Naive B cell (primary cell): ENCODE results near the gene DPYSL5. TPM values are rescaled to one million over a fixed set of nuclear protein-coding genes. Genes with fewer than 3 reads are reported as not detected.

Experiments
- ATAC-seq, 2 donors: fragments of 150-1000 bp; cut with Tn5 transposase; 2 replicates each; pipeline ENCODE4 v1.10.0; 2021; ENCODE audit warnings: low read depth in 2 of 2, mild to moderate bottlenecking in 2 of 2, moderate library complexity in 2 of 2
- DNase-seq: peaks from one replicate; pipeline ENCODE4 v3.0.0; 2022
- H3K27ac Mint-ChIP-seq, 6 donors: one replicate each; pipeline ENCODE4 v1.8.0; 2020 to 2022; ENCODE audit warnings: mild to moderate bottlenecking in 6 of 6, mixed read lengths in 6 of 6, moderate library complexity in 5 of 6, inconsistent platforms in 2 of 6
- H3K27me3 Mint-ChIP-seq, 3 donors: one replicate each; pipeline ENCODE4 v1.8.0; 2021 to 2022; ENCODE audit warnings: mixed read lengths in 3 of 3, mild to moderate bottlenecking in 1 of 3
- H3K36me3 Mint-ChIP-seq, 2 donors: one replicate each; pipeline ENCODE4 v1.8.0; 2020 to 2022; ENCODE audit warnings: mixed read lengths in 2 of 2, inconsistent platforms in 1 of 2, mild to moderate bottlenecking in 1 of 2
- H3K4me1 Mint-ChIP-seq, 3 donors: one replicate each; pipeline ENCODE4 v1.8.0; 2020 to 2022; ENCODE audit warnings: mixed read lengths in 3 of 3, inconsistent platforms in 1 of 3, mild to moderate bottlenecking in 1 of 3, moderate library complexity in 1 of 3
- H3K4me3 Mint-ChIP-seq, 8 donors: one replicate each; pipeline ENCODE4 v1.8.0; 2020 to 2022; ENCODE audit warnings: mild to moderate bottlenecking in 8 of 8, mixed read lengths in 8 of 8, moderate library complexity in 8 of 8, inconsistent platforms in 2 of 8
- H3K9me3 Mint-ChIP-seq, 7 donors: one replicate each; pipeline ENCODE4 v1.8.0; 2020 to 2022; ENCODE audit warnings: mixed read lengths in 7 of 7, mild to moderate bottlenecking in 5 of 7, inconsistent platforms in 2 of 7, moderate library complexity in 1 of 7
- polyA plus RNA-seq, 6 donors: library from polyadenylated mRNA; unstranded; fragments of 300-500 nt; fragmentation: Illumina TruSeq; gene quantifications; one replicate each; pipeline ENCODE4 v1.2.3, GENCODE V29; 2021; ENCODE audit warnings: low read depth in 6 of 6

DPYSL5 gene
- polyA plus RNA-seq, 6 donors from 2014 or later = not detected

DNA sequence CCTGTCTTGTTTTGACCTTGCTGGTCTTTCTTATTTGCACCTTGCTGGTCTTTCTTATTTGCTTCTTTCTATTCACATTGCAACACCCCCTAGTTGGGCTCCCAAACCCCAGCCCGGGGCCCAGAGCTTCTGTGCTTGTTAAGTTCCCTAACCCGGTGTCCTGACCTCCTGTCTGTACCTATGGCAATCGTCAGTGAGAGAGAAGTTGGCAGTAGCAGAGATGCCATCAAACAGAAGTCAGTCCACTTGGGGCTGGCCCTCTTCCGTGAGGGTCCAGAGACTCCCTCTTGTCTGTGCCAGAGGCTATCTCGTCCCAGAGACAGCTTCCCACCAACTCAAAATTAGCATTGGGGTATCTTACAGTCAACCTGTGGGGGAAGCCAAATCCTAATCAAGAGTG is 55.7 kb downstream of the DPYSL5 start:
- Mint-ChIP-seq H3K4me1 (no peaks in the 10 kb centered on the region), H3K36me3 (no peaks in the 10 kb centered on the region), H3K4me3 (no peak overlapping the region), H3K27me3 (peaks cover 6 to 25% (median 17%) of the 10 kb centered on the region in 3 donors), H3K9me3 (no peaks in the 10 kb centered on the region), H3K27ac (peak overlapping the region in 1 of 6 donors; percentile 69)
- no peak for DNase-seq
- no peak for ATAC-seq

DNA sequence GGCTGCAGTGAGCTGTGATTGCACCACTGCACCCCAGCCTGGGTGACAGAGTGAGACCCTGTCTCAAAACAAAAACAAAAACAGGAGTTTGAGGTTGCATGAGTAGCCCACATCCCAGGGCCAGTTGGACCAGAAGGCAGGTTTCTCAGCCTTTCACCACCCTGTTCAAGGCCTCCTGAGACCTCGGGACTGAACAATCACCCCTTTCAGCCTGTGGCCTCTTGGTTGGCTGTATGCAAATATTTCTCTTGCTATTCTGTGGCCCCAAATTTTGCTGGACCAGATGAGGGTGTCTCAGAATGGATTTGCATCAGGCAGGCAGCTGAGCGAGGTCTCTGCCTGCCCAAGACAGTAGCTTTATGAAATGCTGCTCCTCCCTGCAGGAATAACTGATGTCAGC is 56.9 kb downstream of the DPYSL5 start:
- no peak for DNase-seq
- Mint-ChIP-seq H3K9me3 (peaks cover 0 to 2% (median 0%) of the 10 kb centered on the region in 7 donors), H3K36me3 (no peaks in the 10 kb centered on the region), H3K4me1 (no peaks in the 10 kb centered on the region), H3K4me3 (no peak overlapping the region), H3K27me3 (peaks cover 6 to 25% (median 17%) of the 10 kb centered on the region in 3 donors), H3K27ac (peak overlapping the region in 1 of 6 donors; percentile 9)
- no peak for ATAC-seq

DNA sequence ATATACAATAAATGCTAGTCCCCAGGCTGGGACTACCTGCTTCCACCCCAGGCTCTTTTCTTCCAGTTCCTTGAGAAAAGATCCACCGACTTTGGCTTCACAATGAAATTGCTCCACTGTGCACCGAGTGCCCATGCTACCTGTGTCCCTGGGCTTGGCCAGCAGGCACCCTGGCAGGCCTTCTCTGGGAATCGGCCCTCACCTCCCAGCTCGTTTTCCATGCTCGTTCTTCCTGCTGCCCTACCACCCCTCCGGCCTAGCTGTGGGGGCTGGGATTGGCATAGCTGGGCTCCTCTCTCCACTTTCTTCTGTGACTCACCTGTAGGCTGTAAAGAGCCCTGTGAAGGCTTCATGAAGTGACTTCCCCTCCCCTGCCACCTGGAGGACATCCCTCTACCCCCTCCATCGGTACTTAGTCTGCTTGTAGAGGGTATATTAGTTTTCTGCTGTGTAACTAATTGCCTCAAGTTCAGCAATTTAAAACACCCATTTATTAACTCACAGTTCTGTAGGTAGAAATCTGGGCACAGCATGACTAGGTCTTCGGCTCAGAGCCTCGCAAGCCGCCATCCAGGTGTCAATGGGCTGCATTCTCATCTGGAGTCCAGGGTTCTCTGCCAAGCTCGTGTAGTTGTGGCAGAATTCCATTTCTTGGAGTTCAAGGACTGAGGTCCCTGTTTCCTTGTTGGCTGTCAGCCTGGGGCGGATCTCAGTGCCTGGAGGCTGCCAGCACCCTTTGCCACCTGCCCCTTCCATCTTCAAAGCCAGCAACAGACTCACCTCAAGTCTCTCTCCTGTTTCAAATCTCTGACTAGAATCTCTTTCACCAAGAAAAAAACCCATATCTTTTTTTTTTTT is 57.6 kb downstream of the DPYSL5 start:
- Mint-ChIP-seq H3K27ac (no peak overlapping the region), H3K4me3 (no peak overlapping the region), H3K4me1 (no peaks in the 10 kb centered on the region), H3K9me3 (peaks cover 0 to 7% (median 0%) of the 10 kb centered on the region in 7 donors), H3K27me3 (peaks cover 14 to 32% (median 17%) of the 10 kb centered on the region in 3 donors), H3K36me3 (no peaks in the 10 kb centered on the region)
- DNase-seq (no peak), ATAC-seq (no peak)

DNA sequence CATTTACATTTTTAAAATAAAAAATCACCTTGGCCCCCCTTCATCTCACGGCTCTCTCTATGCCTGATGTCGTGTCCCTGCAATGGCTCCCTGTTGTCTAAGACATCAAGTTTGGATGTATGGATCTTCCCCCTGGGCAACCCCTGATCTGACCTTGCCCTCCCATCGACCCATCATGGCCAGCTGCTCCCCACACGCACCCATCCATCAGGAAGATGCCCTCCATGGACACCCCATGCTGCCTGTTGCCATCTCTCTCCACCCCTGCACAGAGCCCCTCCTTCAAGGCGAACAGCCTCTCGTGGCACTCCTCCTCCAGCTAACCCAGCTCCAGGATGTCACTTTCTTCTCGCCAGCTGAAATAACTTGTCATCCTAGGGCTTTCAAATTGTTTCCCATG is 59.5 kb downstream of the DPYSL5 start:
- peaks cover 17 to 43% (median 20%) of the 10 kb centered on the region in 3 donors for H3K27me3 Mint-ChIP-seq
- H3K27ac Mint-ChIP-seq = no peak overlapping the region
- no peaks in the 10 kb centered on the region for H3K36me3 Mint-ChIP-seq
- H3K4me1 Mint-ChIP-seq = no peaks in the 10 kb centered on the region
- no peak overlapping the region for H3K4me3 Mint-ChIP-seq
- H3K9me3 Mint-ChIP-seq = peaks cover 0 to 7% (median 0%) of the 10 kb centered on the region in 7 donors
- DNase-seq = no peak
- ATAC-seq = no peak

DNA sequence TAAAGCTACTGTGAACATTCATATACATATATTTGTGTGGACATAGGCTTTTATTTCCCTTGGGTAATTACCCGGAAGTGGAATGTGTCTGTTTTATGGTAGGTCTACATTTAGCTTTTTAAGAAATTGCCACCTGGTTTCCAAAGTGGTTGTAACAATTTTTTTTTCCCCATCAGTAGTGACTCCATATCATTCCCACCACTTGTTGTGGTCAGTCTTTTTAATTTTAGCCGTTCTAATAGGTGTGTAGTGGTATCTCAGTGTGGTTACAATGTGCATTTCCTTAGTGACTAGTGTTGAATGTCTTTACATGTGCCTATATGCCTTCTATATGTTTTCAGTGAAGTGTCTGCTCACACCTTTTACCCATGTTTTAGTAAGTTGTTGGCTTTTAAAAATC is 62.2 kb downstream of the DPYSL5 start:
- no peak for DNase-seq
- no peak overlapping the region for H3K4me3 Mint-ChIP-seq
- no peak for ATAC-seq
- H3K36me3 Mint-ChIP-seq = no peaks in the 10 kb centered on the region
- H3K27ac Mint-ChIP-seq = no peak overlapping the region
- no peaks in the 10 kb centered on the region for H3K4me1 Mint-ChIP-seq
- peaks cover 0 to 7% (median 0%) of the 10 kb centered on the region in 7 donors for H3K9me3 Mint-ChIP-seq
- H3K27me3 Mint-ChIP-seq = peaks cover 26 to 41% (median 27%) of the 10 kb centered on the region in 3 donors

DNA sequence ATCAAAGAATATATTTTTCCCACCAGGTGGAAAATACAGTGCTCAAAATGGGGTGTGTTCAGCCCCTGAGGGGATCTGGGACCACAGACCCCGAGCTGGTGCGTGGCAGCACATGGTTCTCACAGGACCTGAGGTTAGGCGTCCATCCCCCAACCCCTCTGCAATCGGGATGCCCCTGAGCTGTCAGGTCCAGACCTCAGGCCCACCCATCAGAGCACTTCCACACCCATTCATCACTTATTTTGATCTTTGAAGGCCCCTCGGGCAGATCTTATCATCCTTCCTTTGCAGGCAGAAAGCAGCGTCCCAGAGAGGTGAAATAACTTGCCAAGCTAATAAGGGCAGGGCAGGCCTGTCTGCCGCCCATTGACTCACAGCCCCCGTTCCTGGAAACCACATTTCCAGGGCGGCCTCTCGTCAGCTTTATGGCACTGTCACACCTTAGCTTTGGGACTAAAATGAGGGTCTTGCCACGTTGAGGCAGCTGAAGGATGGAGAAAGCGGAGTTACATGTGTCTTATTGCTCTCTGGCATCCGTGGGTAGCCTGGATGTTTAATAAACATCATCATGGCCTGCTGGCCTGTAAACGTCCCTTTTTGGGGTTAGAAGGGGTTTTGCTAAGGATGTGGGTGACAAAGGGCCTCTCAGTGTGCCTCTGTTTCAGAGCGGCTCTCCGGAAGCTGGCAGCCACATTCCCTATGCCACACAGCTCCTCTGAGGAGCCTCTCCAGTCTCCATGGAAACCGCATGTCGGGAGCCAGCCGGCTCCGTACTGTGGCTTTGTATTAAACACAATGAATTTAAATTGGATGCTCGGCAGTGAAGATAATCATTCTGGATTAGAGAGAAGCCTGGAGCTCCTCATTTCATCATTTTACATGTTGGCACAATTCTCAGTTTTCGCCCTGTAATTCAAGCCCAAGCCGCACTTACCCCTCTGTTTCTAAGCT is 64.3 kb downstream of the DPYSL5 start:
- Mint-ChIP-seq H3K27ac (no peak overlapping the region), H3K4me1 (no peaks in the 10 kb centered on the region), H3K27me3 (peaks cover 18 to 33% (median 26%) of the 10 kb centered on the region in 3 donors), H3K36me3 (no peaks in the 10 kb centered on the region), H3K9me3 (peaks cover 0 to 7% (median 0%) of the 10 kb centered on the region in 7 donors), H3K4me3 (no peak overlapping the region)
- DNase-seq = no peak
- no peak for ATAC-seq

DNA sequence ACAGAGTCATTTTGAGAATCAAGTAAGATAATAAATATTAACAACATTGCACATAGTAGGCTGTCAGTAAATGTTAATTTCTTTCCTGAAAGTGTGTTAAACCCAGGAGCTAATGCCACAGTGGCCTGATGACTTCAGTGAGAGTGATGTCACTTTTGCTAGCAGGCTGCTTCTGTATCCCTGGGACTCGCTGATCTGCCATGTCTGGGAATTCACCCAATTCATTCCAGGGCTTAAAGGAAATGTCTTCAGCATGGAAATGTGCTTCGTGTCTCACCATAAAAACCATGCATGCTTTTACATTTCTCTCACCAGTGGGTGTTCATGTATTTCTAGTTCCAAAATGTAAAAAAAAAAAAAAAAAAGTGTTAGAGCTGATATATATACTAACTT is 65.7 kb downstream of the DPYSL5 start:
- H3K4me1 Mint-ChIP-seq = no peaks in the 10 kb centered on the region
- peak overlapping the region in 1 of 8 donors; percentile 13 for H3K4me3 Mint-ChIP-seq
- H3K27ac Mint-ChIP-seq = no peak overlapping the region
- no peaks in the 10 kb centered on the region for H3K36me3 Mint-ChIP-seq
- ATAC-seq (no peak), DNase-seq (no peak)
- H3K9me3 Mint-ChIP-seq = peaks cover 0 to 7% (median 0%) of the 10 kb centered on the region in 7 donors
- peaks cover 9 to 27% (median 25%) of the 10 kb centered on the region in 3 donors for H3K27me3 Mint-ChIP-seq

DNA sequence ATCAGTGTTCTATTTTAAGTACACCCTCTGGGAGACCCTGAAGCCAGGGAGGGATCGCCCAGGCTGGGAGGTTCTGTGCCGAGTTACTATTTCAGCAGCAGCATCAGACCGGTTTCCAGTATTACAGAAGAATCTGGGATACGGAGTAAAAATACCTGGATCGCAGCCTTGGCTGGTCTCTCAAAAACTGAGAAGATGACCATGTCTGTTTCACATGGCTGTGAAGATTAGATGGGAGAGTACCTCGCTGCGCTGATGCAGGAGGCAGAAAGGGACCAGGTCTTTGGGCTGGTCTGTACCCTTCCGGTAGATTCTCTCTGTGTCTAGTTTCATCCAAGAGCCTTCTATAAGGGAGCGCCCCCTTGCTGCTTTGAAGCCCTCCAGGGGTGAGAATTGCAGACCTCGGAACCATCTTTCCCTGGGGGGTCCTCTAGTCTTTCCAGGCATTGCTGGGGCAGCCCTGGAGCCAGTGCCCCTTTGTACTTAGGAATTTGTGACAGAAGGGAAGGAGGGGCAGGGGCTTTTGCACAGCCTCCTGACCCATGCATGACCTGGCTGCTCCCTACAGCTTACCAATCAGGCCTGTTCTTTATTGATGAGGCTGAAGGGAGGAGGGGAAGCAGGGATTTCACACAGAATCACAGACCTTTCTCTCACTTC is 66.2 kb downstream of the DPYSL5 start:
- no peak overlapping the region for H3K27ac Mint-ChIP-seq
- peaks cover 0 to 7% (median 0%) of the 10 kb centered on the region in 7 donors for H3K9me3 Mint-ChIP-seq
- no peak for ATAC-seq
- H3K4me3 Mint-ChIP-seq = no peak overlapping the region
- H3K27me3 Mint-ChIP-seq = peaks cover 9 to 30% (median 27%) of the 10 kb centered on the region in 3 donors
- H3K36me3 Mint-ChIP-seq = no peaks in the 10 kb centered on the region
- DNase-seq = no peak
- H3K4me1 Mint-ChIP-seq = no peaks in the 10 kb centered on the region

DNA sequence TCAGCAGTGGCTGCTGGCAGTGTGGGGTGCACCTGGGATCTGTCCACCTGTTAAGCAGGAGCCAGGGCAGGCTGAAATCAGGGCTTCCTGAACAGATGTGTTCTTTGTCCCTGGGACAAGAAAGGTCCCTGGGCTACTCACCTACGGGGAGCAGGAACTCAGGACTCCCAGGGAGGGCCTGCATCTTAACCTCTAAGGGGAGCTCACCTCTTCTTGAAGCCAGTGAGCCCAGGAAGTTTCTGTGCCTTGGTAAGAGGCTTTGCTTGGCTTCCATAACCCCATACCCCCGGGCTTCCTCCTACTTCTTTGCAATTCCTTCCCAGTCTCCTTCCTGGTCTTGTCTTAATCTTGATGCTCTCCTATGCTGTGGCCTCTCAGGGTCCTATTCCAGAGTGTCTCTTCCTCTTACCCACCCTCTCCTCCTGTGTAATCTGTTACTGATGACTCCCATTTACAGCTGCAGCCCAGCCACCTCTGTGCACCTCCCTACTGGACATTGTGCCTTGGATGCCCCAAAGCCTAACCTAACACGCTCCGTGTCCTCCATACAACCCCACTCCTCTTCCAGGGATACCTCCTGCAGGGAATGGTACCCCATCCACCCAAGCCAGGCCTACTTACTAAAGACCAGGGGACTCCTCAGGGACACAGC is 66.9 kb downstream of the DPYSL5 start:
- ATAC-seq (no peak), DNase-seq (no peak)
- no peak overlapping the region for H3K4me3 Mint-ChIP-seq
- H3K9me3 Mint-ChIP-seq = peaks cover 0 to 5% (median 0%) of the 10 kb centered on the region in 7 donors
- H3K27ac Mint-ChIP-seq = no peak overlapping the region
- H3K27me3 Mint-ChIP-seq = peaks cover 9 to 37% (median 27%) of the 10 kb centered on the region in 3 donors
- H3K36me3 Mint-ChIP-seq = no peaks in the 10 kb centered on the region
- H3K4me1 Mint-ChIP-seq = no peaks in the 10 kb centered on the region

DNA sequence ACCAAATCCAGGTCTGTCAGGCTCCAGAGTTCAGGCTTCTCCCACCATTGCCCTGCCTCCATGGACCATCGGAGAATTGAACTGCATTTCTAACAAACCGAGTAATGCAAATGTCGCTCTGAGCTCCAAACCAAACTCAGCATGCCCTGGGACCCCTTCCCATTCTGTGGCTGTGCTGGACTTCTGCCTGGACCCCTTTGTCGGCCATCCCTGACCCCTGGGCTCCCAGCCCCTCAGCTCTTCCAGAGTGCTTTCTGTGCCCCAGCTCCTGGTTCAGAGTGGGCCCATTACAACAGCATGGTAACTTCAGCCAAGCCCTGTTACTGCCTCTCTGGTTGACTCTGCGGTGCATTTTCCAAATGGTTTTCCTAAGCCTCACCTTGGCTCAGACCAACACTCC is 67.4 kb downstream of the DPYSL5 start:
- H3K9me3 Mint-ChIP-seq = no peaks in the 10 kb centered on the region
- no peaks in the 10 kb centered on the region for H3K36me3 Mint-ChIP-seq
- H3K4me1 Mint-ChIP-seq = no peaks in the 10 kb centered on the region
- DNase-seq (no peak), ATAC-seq (no peak)
- H3K27me3 Mint-ChIP-seq = peaks cover 9 to 31% (median 22%) of the 10 kb centered on the region in 3 donors
- no peak overlapping the region for H3K27ac Mint-ChIP-seq
- no peak overlapping the region for H3K4me3 Mint-ChIP-seq

DNA sequence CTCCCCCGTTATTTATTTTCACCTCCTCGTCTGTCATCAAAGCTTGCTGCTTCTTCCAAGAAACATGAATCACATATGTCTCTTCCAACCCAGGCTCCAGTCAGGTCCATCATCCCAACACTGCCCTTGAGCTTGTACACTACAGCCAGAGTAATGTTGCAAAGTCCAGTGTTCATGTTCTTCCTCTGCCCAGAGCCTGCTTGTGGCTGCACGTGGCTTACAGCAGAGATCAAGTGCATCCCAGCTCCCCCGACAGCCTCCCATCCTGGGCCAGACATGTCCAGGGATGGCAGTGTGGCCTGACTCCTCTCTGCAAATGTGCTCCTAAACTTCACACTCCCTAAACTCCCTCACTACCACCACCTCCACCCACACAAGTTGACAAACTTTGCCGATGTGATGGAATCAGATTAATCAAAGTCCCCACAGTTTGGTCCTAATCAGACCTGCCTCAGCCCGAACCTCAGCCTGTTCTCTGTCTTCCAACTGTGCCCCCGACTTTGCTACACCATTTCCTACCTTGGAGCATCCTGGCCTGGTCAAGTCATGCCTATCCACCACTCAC is 68.3 kb downstream of the DPYSL5 start:
- Mint-ChIP-seq H3K27ac (no peak overlapping the region), H3K9me3 (no peaks in the 10 kb centered on the region), H3K27me3 (peaks cover 12 to 24% (median 15%) of the 10 kb centered on the region in 3 donors), H3K4me3 (no peak overlapping the region), H3K4me1 (no peaks in the 10 kb centered on the region), H3K36me3 (no peaks in the 10 kb centered on the region)
- no peak for DNase-seq
- ATAC-seq = no peak

DNA sequence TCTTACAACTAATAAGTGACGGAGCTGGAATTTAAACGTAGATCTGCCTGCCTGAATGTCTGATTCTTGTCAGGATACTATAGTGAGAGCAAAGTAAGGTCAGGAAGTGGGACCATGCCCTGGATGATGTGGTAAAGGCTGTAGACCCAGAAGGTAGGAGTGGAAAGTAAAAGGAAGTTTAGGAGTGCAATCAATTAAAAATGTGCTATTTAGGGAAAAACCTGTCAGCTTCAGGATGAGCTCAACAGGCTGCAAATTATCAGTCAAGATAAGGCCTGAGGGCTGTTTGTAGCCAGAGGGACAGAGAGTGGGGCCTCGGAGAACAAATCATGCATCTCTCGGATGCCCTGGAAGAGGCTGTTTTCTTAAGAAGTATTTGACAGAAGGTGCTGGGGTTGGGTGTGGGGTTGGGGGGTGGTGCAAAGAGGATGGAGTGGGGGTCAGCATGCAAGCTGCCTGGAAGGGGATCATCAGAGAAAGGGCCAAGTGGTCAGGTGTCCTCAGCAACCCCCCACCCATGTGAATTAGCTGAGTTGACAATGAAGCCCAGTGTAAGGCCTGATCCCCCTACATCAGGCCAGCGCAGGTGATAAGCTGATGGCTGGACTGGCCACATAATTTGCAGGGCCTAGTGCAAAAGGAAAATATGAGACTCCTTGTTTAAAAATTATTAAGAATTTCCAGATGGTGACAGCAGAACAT is 69.4 kb downstream of the DPYSL5 start:
- Mint-ChIP-seq H3K9me3 (no peaks in the 10 kb centered on the region), H3K27ac (no peak overlapping the region), H3K27me3 (peaks cover 19 to 33% (median 22%) of the 10 kb centered on the region in 3 donors), H3K4me1 (peaks cover 0 to under 1% (median 0%) of the 10 kb centered on the region in 3 donors), H3K36me3 (no peaks in the 10 kb centered on the region), H3K4me3 (no peak overlapping the region)
- no peak for ATAC-seq
- DNase-seq = no peak
